Activated CD8-positive, alpha-beta memory T cell treated with anti-CD3 and anti-CD28 coated beads, Interleukin-2, amount 50 U/mL, for 24 hours (primary cell): Measurements from ENCODE around the gene ACSL5.
A peak's percentile ranks its signal among the peaks of the same experiment; 100 is the strongest.
"Not testable (repeated sequence)": the region's sequence is repeated elsewhere in the genome, so short reads cannot be mapped to it uniquely, and the experiment has no call there.

ENCODE experiments used
- DNase-seq: peaks from one replicate; pipeline ENCODE4 v3.0.0-alpha.2; 2020; ENCODE audit errors: extremely low read depth

The ACSL5 gene

DNA sequence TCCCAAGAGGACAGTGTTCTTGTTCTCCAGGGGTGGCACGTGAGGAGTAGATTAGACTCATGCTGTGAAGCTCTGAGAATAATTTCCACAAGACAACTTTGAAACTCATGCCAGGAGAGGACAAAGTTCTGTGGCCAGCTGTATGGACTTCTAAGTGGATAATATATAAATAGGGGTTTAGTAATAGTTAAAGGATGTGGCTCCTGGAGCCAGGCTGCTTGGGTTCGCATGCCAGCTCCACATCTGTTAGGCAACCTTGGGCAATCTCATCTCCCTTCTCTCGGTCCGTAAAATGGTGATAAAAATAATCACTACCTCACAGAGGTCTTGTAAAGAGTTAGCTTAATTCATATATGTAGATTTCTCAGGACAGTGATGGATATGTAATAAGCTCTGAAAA lies 35.8 kb downstream of the ACSL5 start:
- no peak for DNase-seq

DNA sequence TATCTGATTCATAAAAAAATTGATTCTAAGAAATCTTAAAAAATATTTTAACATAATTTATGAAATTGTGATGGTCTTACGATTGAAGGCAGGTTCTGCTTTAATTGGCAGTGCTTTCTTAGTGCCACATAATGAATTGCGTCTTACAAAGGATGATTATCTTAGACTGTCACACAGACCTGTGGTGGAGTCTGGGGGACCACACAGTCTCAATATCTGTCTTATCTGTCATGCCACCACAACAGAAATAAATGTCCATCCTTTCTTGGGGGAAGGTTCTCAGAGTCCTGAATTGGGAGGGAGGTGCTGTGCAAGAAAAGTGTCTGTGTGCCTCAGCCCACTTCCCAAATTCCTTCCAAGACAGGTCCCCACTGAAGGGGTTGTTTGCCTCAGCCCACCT lies 38.8 kb downstream of the ACSL5 start:
- no peak for DNase-seq

DNA sequence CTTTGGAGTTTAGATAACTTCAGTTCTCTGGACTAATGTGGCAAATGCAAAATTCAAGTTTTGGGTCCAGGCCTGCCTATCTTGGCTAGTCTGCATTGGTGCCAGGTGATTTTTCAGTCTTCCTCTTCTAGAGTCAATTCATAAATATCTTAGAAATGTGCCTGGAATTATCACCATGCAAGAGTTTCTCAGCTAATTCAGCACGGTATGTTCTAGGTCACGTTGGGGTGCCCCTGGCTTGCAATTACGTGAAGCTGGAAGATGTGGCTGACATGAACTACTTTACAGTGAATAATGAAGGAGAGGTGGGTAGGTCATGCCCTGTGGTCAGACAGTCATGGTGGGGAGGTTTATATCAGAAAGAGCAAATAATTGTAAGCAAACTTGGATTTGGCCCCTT lies 47.8 kb downstream of the ACSL5 start:
- DNase-seq: no peak

DNA sequence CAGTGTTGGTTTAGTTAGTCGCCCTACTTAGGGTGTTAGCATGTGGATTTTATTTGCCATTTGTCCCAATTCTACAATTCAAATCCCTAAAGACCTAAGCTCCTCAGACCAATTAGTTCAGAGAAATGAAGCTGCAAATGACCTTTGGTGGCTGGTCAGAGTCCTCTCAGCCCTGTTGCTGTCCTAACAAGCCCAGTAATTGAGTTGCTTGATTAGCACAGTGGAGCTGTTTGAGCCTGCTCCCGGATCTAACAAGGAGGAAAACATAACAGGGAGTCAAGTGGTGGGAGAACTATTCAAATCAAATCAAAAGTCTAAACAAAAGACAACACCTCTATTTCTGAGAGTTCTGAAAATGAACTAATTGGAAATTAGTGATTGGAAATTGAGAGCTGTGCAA lies 50.7 kb downstream of the ACSL5 start:
- no peak for DNase-seq

DNA sequence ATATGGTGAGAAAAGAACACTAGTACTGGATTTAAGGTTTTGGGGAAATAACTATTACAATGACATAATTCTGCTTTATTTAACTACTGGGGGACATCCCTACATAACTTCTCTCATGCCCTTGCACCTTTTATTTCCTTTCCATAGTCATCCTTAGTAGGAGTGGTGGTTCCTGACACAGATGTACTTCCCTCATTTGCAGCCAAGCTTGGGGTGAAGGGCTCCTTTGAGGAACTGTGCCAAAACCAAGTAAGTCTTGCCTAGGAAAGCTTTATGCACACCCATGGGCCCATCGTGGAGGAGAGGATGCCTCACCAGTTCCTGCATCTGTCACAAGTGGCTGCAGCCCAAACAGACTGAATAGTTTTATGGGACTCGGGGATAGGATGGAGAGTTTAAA lies 52.2 kb downstream of the ACSL5 start:
- no peak for DNase-seq

DNA sequence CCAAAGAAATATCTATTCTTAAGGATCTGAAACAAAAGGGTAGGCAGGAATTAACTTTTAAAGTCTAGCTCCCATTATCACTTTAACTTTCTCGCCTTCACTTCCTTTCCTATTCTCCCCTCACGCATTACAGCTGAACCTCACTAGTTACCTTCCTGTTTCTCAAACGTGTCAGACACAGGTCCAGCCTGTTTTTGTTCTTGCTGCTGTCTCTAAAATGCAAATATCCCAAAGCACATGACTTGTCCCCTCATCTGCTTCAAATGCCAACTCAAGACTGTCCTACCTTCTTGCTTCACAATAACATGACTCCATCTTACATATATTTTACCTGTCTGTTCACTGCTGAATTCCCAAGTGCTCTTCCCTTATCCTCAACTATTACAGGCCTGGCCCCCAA lies 55.2 kb downstream of the ACSL5 start:
- no peak for DNase-seq

DNA sequence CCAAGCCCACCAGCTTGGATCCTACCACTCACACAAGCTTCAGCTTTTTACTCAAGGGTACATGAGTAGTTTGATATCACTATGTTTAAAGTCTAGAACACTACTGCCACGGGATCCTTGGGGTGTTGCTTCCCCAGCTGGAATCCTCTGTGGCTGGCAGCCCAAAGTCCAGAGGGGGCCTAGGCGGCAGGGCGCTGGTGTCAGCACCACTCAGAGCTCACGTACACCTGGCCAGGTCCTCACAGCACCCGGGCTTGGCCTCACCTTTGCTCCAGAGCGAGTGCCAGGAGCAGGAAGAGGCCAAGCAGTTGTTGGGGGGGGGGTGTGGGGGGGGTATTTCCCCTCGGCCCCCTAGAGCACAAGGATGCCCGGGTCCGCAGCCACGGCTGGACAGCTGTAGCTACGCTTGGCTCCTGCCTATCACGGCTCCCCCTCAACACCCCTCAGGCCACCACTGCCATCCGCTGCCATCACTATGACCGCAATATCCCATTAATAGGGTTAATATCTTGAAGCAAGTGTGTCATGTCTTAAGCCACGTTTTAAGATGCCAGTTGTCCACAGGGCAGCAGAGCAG lies 55.8 kb downstream of the ACSL5 start:
- DNase-seq: no peak

DNA sequence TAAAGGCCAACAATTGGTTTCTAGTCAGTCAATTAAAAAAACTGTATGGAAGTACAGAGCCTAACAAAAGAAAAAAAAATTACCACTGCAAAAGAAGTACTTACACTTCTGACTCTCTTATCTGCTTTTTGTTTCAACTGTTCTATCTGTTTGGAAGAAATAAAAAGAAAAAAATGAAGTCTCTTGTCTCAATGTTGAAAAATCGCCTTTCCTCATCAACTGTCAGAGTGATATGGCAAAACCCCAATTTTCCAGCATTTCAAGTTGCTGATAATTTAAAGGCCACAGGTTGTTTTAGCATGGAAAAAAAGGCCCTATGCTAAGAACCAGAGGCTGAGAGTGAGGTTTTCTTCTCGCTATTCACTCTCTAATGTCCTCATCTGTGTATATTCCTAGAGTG lies 59.2 kb downstream of the ACSL5 start:
- no peak for DNase-seq

DNA sequence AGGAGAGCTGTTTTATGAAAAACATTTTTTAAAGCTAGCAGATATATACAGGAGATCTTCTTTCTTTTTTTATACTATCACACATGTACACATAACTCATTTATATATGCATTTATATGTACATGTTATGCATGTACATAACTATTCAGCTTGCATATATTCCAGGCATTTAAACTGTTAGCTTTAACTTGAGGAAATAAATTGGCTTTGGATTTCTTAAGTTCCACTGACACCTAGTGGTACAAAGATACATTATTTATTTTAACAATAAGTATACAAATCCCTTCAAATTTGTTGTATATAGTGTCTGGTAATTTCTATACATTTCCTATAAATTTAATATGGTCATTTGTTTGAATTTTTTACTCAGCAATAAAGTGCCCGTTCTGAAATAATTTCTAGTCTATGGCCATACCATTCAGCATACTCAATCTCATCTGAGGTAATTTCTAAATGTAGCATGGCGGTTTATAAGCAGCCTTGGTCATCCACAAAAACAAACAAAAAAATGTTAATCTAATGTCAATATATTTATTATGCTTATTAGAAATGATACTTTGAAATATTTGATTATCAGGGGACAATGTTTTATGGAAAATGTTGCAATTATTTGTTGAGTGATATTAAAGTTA lies 61.2 kb downstream of the ACSL5 start:
- DNase-seq: no peak

DNA sequence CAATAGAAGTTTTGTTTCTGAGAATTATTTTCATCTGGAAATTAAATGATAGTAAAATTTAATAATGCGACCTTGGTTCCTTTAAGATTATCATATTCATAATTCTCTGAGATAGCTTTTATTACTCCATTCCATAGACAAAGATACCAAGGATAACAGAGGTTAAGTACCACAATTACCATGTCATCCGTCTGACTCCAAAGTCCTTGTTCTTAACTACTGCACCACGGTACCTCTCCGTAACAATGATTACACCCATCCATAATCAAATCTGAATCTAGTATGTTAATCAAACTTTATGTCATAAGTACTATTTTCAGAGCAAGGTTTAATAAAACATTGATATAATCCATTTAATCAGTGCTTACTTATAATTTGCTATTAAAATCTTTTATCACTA lies 64.4 kb downstream of the ACSL5 start:
- DNase-seq: no peak

DNA sequence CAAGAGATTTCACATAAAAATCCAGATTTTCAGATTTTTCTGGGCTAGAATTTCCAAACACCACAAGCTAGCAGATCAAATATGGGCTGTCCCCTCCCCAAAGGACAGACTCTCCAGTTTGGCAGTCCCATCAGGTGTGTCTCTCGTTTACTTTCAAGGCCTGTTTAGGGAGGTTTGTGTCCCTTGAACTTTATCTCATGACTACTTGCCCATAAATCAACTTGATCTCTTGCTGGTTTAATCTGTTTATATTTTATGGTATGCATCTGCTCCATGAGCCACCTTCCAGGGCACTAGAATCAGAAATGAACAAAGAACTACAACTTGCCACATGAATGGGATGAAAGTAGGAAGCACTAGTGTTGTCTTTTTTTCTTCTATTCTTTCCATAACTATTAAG lies 67.6 kb downstream of the ACSL5 start:
- no peak for DNase-seq

DNA sequence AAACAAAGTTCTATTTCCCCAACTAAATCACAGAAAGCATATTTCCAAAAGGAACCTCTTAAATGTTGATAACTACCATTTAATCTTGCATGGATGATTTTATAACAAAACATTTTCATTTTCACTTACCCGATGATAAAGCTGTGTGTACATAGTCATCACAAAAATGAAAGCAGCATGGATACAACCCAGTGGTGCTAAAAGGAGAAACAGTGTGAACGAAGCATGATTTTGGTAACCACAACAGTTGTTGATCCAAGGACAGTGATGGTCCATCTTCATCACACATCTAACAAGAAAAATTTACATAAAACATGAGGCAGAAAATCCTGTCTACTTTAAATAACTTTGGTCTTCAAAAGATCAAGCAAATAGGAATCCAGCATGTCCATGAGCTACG lies 68.1 kb downstream of the ACSL5 start:
- DNase-seq: no peak

DNA sequence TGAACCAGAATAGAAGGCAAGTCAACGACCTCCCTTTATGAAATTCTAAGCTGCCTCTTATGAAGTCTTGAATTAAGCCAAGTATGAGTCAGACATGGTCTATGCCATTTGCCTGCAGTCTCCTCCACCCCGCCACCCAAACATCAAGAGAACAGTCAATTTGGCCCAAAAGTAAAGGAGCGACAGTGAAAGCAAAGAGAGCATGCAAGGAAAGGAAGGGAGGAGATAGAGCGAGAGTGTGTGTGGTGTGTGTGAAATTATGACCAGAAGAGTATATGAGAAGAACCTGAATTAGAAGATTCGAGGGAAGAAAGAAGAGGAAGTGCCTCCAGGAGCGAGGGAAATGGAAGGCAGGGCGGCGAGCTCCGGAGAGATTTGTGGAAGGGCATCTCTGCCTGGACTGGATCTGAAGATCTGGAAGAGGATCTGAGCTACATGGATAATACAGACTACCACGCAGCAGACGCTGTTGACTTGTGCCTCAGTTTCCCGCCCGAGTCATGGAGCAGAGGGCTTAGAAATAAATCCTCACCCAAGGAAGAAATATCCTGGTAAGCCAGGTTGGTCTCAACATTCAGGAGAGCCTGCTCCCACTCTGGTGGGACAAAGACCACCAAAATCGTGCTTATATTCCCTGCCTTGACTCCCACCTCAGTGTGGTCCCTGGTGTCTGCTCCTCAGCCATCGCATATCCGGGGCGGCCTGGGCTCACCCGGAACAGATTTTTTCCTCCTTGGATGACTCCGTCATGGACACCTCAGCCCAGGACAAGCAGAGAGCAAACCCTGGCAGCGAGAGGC lies 72.3 kb downstream of the ACSL5 start:
- DNase-seq: no peak

DNA sequence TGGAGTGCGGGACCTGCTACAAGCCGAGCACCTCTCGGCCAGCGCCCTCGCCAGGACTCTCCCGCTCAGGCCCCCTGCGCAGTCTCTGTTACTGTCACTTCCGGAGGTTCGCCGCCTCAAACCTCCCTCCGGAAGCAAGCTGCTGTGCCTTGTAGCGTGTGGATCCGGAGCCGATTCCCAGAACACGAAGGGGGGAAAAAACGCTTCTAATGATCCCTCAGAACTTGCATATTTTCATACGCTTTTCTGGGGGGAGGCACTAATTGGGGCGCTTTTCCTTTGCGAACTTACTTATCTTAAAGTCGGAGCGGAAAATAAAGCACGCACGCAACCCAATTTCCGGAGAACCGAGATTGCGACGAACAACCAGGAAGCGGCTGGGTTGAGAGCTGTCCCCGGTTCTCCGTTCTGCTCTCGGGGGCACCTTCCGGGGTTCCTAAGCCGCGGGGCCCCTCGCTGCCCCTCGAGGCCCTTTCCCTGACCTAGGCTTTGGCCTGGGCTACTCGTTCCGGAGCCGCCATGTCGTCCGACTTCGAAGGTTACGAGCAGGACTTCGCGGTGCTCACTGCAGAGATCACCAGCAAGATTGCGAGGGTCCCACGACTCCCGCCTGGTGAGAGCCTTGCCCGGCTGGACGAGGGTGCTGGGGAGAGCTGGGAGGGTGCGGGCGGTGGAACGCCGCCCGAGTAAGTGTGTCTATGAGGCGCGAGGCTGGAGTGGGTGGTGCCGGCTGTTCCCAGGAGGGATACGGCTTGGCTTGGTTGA lies 73.1 kb downstream of the ACSL5 start, which contains the start of the genes VTI1A and ZDHHC6:
Gene VTI1A (plus strand): TSS at position 361 of the 765 bp plus-strand sequence. CDS start 159 bp downstream, at position 520.
Gene ZDHHC6 (minus strand): TSS at position 60 of the 765 bp plus-strand sequence. CDS start 1,478 bp downstream, outside the sequence.
- DNase-seq: peak; percentile 52

DNA sequence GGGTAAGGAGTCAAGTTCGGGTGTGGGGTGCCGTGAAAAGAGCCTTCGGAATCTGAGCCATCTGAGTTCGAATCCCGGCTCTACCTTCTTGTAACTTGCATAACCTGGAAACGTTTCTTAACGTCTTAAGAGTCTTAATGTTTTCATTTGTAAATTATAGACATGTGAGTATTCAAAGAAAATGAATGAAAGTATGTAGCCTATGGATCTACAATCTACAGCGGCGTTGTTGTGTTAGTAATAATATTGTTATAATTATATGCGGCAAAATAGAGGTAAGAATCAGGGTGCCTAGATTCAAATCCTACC lies 73.7 kb downstream of the ACSL5 start:
- DNase-seq: no peak

DNA sequence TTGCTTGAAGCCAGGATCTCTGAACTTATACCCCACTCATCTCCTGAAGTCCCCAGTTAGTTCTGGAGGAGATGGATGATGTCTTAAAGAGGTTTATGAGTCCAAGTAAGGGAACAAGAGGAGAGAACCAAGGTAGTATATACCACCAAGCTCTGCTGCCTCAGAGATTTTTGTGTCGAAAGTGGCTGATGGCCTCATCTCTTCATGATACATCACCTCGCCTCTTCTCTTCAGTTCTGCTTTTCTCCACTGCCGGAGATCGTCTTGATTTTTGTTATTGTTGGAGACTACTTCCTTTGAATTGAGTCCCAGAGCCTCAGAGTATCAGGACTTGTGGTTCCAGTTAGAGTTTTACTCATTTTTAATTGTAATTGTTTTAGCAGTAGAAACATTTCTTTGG lies 75.0 kb downstream of the ACSL5 start:
- DNase-seq: no peak

DNA sequence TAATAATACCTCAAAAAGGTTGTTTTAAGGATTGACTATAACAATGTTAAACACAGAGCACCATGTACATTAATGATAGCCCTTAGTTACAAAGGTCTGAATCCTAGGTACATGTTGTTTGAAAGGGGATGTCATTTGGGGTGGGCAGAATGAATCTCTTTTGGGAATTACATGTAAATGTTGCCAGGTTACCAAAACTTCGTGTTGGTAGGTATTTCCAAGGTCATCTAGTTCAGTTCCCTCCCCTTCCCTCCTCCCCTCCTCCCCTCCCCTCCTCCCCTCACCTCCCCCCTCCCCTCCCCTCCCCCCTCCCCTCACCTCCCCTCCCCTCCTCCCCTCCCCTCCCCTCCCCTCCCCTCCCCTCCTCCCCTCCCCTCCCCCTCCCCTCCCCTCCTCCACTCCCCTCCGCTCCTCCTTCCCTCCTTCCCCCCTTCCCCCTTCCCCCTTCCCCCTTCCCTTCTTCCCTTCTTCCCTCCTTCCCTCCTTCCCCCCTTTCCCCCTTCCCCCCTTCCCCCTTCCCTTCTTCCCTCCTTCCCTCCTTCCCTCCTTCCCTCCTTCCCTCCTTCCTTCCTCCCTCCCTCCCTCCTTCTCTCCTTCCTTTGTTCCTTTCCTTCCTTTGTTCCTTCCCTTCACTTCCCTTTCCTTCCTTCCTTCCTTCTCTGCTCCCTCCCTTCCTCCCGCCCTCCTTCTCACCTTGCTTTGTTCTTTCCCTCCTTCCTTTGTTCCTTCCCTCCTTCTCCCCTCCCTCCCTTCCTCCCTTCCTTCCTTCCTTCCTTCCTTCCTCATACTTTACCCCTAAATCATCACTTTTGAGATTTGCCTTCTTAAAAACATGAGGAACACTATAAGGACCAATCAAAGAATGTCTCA lies 81.2 kb downstream of the ACSL5 start:
- no peak for DNase-seq

DNA sequence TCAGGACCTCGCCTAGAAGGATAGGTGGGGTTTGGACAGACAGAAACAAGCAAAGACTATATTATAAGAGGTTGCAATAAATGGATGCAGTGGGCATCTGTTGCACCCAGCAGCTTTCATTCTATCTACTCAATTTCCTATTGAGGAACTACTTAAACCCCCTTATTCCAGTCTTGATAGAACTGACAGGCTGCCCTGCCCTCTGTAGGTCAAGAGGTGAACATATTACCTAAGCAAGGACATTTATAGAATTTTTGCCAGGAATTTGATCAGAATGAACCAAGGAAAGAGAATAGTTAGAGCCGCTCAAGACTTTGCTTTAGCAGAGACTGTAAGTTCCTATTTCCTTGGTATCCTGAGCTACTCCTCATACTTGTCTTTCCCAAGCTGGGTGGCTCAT lies 82.6 kb downstream of the ACSL5 start:
- no peak for DNase-seq

DNA sequence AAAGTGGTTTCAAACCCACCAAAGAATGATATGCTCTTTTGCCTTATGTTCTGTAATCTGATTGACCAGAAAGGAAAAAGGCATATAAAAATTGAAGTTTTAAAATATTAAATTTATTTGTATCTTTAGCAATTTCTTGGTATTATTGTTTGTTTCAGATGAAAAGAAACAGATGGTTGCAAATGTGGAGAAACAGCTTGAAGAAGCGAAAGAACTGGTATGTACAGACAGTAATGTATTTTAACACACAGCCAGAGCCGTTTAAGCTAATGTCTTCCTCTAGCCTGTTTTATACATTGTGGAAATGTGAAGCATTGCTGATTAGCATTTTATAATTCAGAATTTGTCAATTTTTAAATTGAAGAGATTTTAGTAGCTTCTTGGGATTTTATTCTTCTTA lies 86.5 kb downstream of the ACSL5 start:
- DNase-seq: no peak

DNA sequence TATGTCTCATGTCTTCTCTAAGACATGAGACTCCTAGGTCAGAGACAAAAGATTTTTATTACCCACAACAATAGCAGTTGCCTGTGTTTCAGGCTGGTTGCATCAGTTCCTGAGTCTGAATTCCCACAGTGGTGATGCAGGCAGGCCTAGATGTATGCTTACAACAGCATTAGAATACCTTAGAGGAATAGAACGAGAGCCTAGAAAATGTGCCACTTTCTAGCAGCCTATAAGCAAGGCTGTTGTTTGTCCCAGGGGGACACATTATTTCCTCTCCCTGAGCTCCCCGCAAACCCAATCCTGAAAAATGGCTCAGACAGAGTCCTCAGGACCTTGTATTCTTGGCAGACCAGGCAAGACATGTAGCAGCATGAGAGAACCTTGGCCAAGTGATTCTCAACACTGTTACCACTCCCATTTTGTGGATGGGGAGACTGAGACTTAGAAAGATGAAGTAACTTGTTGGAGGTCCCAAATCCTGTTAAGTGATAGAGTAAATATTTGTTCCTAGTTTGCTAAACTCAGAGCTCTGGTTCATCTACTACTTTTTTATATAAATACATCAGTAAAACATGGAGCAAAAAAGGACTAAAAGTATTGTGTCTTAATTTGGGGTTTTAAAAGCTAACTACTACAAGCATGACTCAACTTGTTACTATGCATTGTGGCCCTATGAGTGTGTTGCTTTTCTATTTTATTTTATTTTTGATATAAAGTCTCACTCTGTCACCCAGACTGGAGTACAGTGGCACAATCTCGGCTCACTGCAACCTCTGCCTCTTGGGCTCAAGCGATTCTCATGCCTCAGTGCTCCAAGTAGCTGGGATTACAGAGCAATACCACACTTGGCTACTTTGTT lies 87.3 kb downstream of the ACSL5 start:
- no peak for DNase-seq

DNA sequence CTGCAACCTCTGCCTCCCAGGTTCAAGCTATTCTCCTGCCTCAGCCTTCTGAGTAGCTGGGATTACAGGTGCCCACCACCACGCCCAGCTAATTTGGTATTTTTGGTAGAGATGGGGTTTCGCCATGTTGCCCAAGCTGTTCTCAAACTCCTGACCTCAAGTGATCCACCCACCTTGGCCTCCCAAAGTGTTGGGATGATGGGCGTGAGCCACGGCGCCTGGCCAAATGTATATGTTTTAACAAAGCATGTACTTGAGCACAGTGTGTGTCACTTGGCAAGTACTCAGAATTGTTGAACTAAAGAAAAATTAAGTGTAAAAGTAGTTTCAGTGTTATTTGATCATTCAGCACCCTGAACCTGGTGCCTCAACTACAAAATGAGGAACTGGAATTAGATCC lies 90.2 kb downstream of the ACSL5 start:
- DNase-seq: not testable (repeated sequence)
